ENCODE measurements around the gene C6orf118. TPM values are rescaled to one million over a fixed set of nuclear protein-coding genes. Genes with fewer than 3 reads are reported as not detected.
A peak's percentile ranks its signal among the peaks of the same experiment; 100 is the strongest.

C6orf118 gene
- polyA plus RNA-seq (2013, experiment 1 of 2) = 0.28 TPM
- 0.22 TPM for polyA plus RNA-seq (2013, experiment 2 of 2)

DNA sequence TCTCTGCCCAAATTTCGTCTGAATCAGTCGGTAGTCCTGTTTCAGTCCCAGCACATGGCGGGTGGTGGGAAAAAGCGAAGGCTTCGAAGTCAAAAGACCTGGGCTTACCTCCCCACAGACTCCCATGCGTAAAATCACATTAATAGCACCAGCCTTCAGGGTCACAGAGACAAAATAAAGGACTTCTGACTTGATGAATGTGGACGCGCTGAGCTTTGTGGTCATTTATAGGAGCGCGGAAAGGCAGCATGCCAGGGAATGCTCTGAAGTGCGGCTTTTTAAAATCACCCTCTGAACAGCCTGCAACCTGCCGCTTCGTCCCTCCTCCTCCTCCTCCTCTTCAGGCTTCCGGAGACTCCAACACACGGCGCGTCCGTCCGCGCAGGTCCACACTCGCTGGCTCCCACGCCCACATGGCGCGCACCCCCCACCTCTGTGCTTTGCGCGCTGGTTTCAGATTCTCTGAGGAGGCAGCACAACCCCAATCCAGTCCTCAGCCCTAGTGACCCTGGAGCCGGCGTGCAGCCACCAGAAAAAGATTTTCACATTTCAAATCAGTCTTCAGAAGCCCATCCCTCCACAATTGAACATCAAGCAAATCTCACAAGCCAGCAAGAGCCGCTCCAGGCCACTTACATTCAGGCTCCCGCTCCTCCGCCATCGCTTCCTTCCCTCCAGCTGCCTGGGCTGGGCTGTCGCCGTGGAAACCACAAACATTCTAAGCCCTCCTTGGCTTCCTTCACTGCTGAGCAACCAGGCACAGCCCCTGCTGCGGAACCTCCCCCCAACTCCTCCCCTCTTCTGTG lies at the start of gene C6orf118:
Gene C6orf118, minus strand, starts transcription at position 680 of the 806 bp plus-strand sequence. Its CDS starts 19 bp downstream, at position 661.
- Histone ChIP-seq H3K4ac (ENCODE audit: low read depth, low read length) (no peak within 1 kb of the TSS), H3K36me3 (ENCODE audit: control insufficient read depth, insufficient read depth, low read length) (no peaks in the 10 kb centered on the region), H3K4me1 (ENCODE audit: control insufficient read depth, low read depth, low read length) (no peaks in the 10 kb centered on the region), H3K9ac (ENCODE audit: low read length) (peak within 1 kb of the TSS; percentile 33), H3K18ac (ENCODE audit: low read length) (no peak within 1 kb of the TSS), H4K8ac (ENCODE audit: low read depth, low read length) (no peak within 1 kb of the TSS), H2AK5ac (ENCODE audit: low read length) (no peak within 1 kb of the TSS), H3K79me1 (ENCODE audit: low read length) (no peaks in the 10 kb centered on the region), H4K5ac (ENCODE audit: low read length) (no peak within 1 kb of the TSS), H3K4me2 (ENCODE audit: low read length) (peak within 1 kb of the TSS; percentile 77), H3K56ac (ENCODE audit: low read length) (peak within 1 kb of the TSS; percentile 58), H3K23ac (ENCODE audit: low read length) (no peak within 1 kb of the TSS), H2BK120ac (ENCODE audit: low read depth, low read length) (no peak within 1 kb of the TSS), H3K79me2 (ENCODE audit: control insufficient read depth, insufficient read depth, low read length) (no peaks in the 10 kb centered on the region), H2BK15ac (replicated peaks; ENCODE audit: low read depth) (no peak within 1 kb of the TSS), H3K4me3 (ENCODE audit: low read length) (peak within 1 kb of the TSS; percentile 2), H2BK5ac (ENCODE audit: low read length) (no peak within 1 kb of the TSS), H3K27ac (ENCODE audit: low read depth, low read length) (no peak within 1 kb of the TSS), H3K27me3 (ENCODE audit: insufficient read depth, low read length, poor library complexity) (no peaks in the 10 kb centered on the region)
- WGBS (ENCODE audit: extremely low coverage, insufficient coverage, low lambda C conversion rate) = no CpG with 5 or more reads among the region's 35 CpGs
- DNase-seq = peak; percentile 96

DNA sequence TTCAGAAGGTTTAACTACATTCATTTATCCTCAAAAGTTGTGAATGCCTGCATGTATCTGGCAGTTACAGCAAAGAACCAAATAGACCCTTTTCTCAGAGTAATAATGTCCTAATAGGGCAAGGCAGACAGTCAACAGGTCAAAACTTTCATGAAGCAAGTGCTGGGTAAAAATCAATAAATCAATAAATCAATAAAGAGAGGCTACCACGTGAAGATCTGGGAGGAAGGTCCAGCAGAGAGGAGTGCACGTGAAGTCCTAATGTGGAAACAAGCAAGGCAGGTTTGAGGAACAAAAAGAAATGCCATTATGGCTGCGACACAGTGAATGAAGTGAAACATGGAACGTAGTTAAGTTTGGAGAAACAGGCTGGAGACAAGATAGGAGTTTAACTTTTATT lies 36.3 kb upstream of the C6orf118 start:
- Histone ChIP-seq H3K27ac (ENCODE audit: low read depth, low read length) (no peak overlapping the region), H3K56ac (ENCODE audit: low read length) (no peak overlapping the region), H4K5ac (ENCODE audit: low read length) (no peak overlapping the region), H2BK5ac (ENCODE audit: low read length) (no peak overlapping the region), H4K8ac (ENCODE audit: low read depth, low read length) (no peak overlapping the region), H3K79me1 (ENCODE audit: low read length) (no peaks in the 10 kb centered on the region), H3K4me3 (ENCODE audit: low read length) (no peak overlapping the region), H2BK15ac (replicated peaks; ENCODE audit: low read depth) (no peak overlapping the region), H3K4ac (ENCODE audit: low read depth, low read length) (no peak overlapping the region), H3K4me1 (ENCODE audit: control insufficient read depth, low read depth, low read length) (no peaks in the 10 kb centered on the region), H3K18ac (ENCODE audit: low read length) (no peak overlapping the region), H3K23ac (ENCODE audit: low read length) (no peak overlapping the region), H3K9ac (ENCODE audit: low read length) (no peak overlapping the region), H3K79me2 (ENCODE audit: control insufficient read depth, insufficient read depth, low read length) (no peaks in the 10 kb centered on the region), H2AK5ac (ENCODE audit: low read length) (no peak overlapping the region), H2BK120ac (ENCODE audit: low read depth, low read length) (no peak overlapping the region), H3K27me3 (ENCODE audit: insufficient read depth, low read length, poor library complexity) (no peaks in the 10 kb centered on the region), H3K36me3 (ENCODE audit: control insufficient read depth, insufficient read depth, low read length) (no peaks in the 10 kb centered on the region), H3K4me2 (ENCODE audit: low read length) (no peak overlapping the region)
- no peak for DNase-seq
- no CpG with 5 or more reads among the region's 4 CpGs for WGBS (ENCODE audit: extremely low coverage, insufficient coverage, low lambda C conversion rate)

DNA sequence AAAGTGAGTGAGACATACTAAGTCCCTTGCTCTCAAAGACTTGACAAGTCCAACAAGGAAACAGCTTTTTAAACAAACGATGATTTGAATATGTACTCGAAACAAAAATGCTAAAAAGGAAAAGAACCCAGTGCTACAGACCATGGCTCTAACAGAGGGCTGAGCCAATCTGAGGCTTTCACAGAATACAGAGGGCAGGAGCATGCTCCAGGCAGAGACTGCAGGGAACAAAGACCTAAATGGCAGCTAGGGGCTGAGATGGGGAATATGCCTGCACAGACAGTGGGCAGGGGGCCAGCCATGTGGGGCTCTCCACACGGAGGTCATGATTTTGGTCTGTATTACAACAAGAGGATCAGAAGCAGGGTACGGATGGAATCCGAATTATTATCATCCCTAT lies 31.1 kb upstream of the C6orf118 start:
- H2BK5ac ChIP-seq (ENCODE audit: low read length) = no peak overlapping the region
- H3K4me3 ChIP-seq (ENCODE audit: low read length) = no peak overlapping the region
- no peaks in the 10 kb centered on the region for H3K36me3 ChIP-seq (ENCODE audit: control insufficient read depth, insufficient read depth, low read length)
- no peak overlapping the region for H2BK120ac ChIP-seq (ENCODE audit: low read depth, low read length)
- DNase-seq = no peak
- no peak overlapping the region for H3K27ac ChIP-seq (ENCODE audit: low read depth, low read length)
- no peak overlapping the region for H3K4me2 ChIP-seq (ENCODE audit: low read length)
- no peaks in the 10 kb centered on the region for H3K4me1 ChIP-seq (ENCODE audit: control insufficient read depth, low read depth, low read length)
- no peak overlapping the region for H3K4ac ChIP-seq (ENCODE audit: low read depth, low read length)
- no peaks in the 10 kb centered on the region for H3K27me3 ChIP-seq (ENCODE audit: insufficient read depth, low read length, poor library complexity)
- H4K5ac ChIP-seq (ENCODE audit: low read length) = no peak overlapping the region
- H4K8ac ChIP-seq (ENCODE audit: low read depth, low read length) = no peak overlapping the region
- no peaks in the 10 kb centered on the region for H3K79me2 ChIP-seq (ENCODE audit: control insufficient read depth, insufficient read depth, low read length)
- H3K79me1 ChIP-seq (ENCODE audit: low read length) = no peaks in the 10 kb centered on the region
- H3K23ac ChIP-seq (ENCODE audit: low read length) = no peak overlapping the region
- H3K56ac ChIP-seq (ENCODE audit: low read length) = no peak overlapping the region
- H3K9ac ChIP-seq (ENCODE audit: low read length) = no peak overlapping the region
- no peak overlapping the region for H3K18ac ChIP-seq (ENCODE audit: low read length)
- no CpG with 5 or more reads among the region's 5 CpGs for WGBS (ENCODE audit: extremely low coverage, insufficient coverage, low lambda C conversion rate)
- H2BK15ac ChIP-seq (replicated peaks; ENCODE audit: low read depth) = no peak overlapping the region
- no peak overlapping the region for H2AK5ac ChIP-seq (ENCODE audit: low read length)

DNA sequence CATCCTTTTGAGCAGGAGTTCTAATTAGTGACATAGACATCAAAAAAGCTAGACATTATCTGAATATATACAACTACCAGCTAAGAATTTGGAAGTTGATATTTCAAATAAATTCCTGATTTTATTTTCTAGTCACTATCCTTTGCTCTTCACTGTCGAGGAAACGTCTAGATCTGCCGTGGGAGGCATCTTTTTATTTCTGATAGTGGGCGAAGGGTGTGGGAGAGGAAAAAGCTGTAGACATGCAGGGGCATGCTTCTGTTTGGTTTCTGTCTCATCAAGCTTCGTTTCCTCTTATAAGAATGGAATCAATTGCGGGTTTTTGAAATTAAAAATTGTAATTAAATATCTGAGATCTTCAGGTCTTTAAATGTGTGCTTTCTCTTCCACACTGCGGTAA lies 16.2 kb upstream of the C6orf118 start:
- H3K79me2 ChIP-seq (ENCODE audit: control insufficient read depth, insufficient read depth, low read length) = no peaks in the 10 kb centered on the region
- H3K4ac ChIP-seq (ENCODE audit: low read depth, low read length) = no peak overlapping the region
- no peak overlapping the region for H2AK5ac ChIP-seq (ENCODE audit: low read length)
- no peaks in the 10 kb centered on the region for H3K27me3 ChIP-seq (ENCODE audit: insufficient read depth, low read length, poor library complexity)
- H3K36me3 ChIP-seq (ENCODE audit: control insufficient read depth, insufficient read depth, low read length) = no peaks in the 10 kb centered on the region
- no CpG with 5 or more reads among the region's 7 CpGs for WGBS (ENCODE audit: extremely low coverage, insufficient coverage, low lambda C conversion rate)
- H2BK120ac ChIP-seq (ENCODE audit: low read depth, low read length) = no peak overlapping the region
- H4K8ac ChIP-seq (ENCODE audit: low read depth, low read length) = no peak overlapping the region
- H3K9ac ChIP-seq (ENCODE audit: low read length) = no peak overlapping the region
- no peak overlapping the region for H2BK5ac ChIP-seq (ENCODE audit: low read length)
- no peak overlapping the region for H4K5ac ChIP-seq (ENCODE audit: low read length)
- no peaks in the 10 kb centered on the region for H3K4me1 ChIP-seq (ENCODE audit: control insufficient read depth, low read depth, low read length)
- DNase-seq = no peak
- H3K23ac ChIP-seq (ENCODE audit: low read length) = no peak overlapping the region
- H3K27ac ChIP-seq (ENCODE audit: low read depth, low read length) = no peak overlapping the region
- H3K18ac ChIP-seq (ENCODE audit: low read length) = no peak overlapping the region
- H3K79me1 ChIP-seq (ENCODE audit: low read length) = no peaks in the 10 kb centered on the region
- no peak overlapping the region for H3K4me3 ChIP-seq (ENCODE audit: low read length)
- no peak overlapping the region for H3K56ac ChIP-seq (ENCODE audit: low read length)
- no peak overlapping the region for H2BK15ac ChIP-seq (replicated peaks; ENCODE audit: low read depth)
- no peak overlapping the region for H3K4me2 ChIP-seq (ENCODE audit: low read length)

DNA sequence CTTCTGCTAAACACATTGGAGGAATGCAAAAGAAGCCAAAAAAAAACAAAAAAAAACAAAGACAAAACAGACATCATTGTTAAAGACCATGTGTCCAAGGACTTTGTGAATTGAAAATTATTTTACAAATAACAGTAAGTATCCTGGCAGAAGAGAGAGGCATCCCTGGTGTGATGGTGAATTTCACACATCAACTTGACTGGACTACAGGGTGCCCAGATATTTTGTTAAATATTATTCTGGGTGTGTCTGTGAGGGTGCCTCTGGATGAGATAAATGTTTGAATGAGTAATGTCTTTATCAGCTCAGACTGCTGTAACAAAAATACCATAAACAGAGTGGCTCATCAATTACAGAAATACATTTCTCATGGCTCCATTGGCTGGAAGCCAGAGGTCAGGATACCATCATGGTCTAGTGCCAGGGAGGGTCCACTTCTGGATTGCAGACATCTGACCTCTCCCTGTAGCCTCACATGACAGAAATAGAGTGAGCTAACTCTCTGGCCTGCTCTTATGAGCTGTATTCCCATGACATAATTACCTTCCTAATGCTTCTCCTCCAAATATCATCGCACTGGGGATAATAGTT lies 12.2 kb upstream of the C6orf118 start:
- no peak overlapping the region for H2BK15ac ChIP-seq (replicated peaks; ENCODE audit: low read depth)
- no peaks in the 10 kb centered on the region for H3K27me3 ChIP-seq (ENCODE audit: insufficient read depth, low read length, poor library complexity)
- H2BK120ac ChIP-seq (ENCODE audit: low read depth, low read length) = no peak overlapping the region
- H3K4me1 ChIP-seq (ENCODE audit: control insufficient read depth, low read depth, low read length) = no peaks in the 10 kb centered on the region
- H2BK5ac ChIP-seq (ENCODE audit: low read length) = no peak overlapping the region
- H3K56ac ChIP-seq (ENCODE audit: low read length) = no peak overlapping the region
- H3K23ac ChIP-seq (ENCODE audit: low read length) = no peak overlapping the region
- WGBS (ENCODE audit: extremely low coverage, insufficient coverage, low lambda C conversion rate) = no CpG with 5 or more reads among the region's 1 CpG
- H3K9ac ChIP-seq (ENCODE audit: low read length) = no peak overlapping the region
- H2AK5ac ChIP-seq (ENCODE audit: low read length) = no peak overlapping the region
- H3K4ac ChIP-seq (ENCODE audit: low read depth, low read length) = no peak overlapping the region
- no peaks in the 10 kb centered on the region for H3K36me3 ChIP-seq (ENCODE audit: control insufficient read depth, insufficient read depth, low read length)
- no peak overlapping the region for H4K5ac ChIP-seq (ENCODE audit: low read length)
- no peaks in the 10 kb centered on the region for H3K79me2 ChIP-seq (ENCODE audit: control insufficient read depth, insufficient read depth, low read length)
- H3K18ac ChIP-seq (ENCODE audit: low read length) = no peak overlapping the region
- H3K4me3 ChIP-seq (ENCODE audit: low read length) = no peak overlapping the region
- H3K4me2 ChIP-seq (ENCODE audit: low read length) = no peak overlapping the region
- DNase-seq = no peak
- no peaks in the 10 kb centered on the region for H3K79me1 ChIP-seq (ENCODE audit: low read length)
- no peak overlapping the region for H4K8ac ChIP-seq (ENCODE audit: low read depth, low read length)
- H3K27ac ChIP-seq (ENCODE audit: low read depth, low read length) = no peak overlapping the region
